NB4 (cell line): Measurements from ENCODE around the gene ADARB2.

Experiments used
- POLR2A ChIP-seq: IDR thresholded peaks from 2 replicates; pipeline ENCODE4 v1.6.1; 2011; ENCODE audit warnings: mild to moderate bottlenecking; ENCODE audit not compliant: insufficient read length; ENCODE audit errors: extremely low read depth
- TF ChIP-seq, protein P1 (sequence below): IDR thresholded peaks from one replicate; pipeline ENCODE4 v1.5.1; 2012; ENCODE audit warnings: low read depth, low read length
- TF ChIP-seq, protein P2 (sequence below): IDR thresholded peaks from 2 replicates; pipeline ENCODE4 v1.6.1; 2011; ENCODE audit warnings: low read depth, low read length

DNA sequence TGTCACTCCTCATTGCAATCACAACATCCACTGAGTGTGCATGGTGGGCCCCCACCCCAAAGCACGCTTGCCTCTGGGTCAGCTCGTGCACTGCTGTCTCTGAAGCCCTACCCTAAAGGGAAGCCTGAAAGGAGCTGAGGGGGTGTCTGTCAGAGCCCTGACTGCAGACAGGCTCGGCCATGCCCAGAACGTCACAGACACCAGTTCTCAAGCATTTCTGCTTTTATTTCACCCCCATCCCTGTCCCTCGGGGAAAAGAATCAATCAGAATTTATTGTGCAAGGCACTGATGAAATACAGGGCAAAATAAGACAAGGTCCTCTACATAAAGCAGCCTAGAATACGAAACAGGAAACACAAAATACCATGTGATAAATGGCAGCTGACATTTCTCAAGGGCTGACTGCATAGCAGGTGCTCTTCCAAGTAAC is 449.3 kb downstream of the ADARB2 start:
- no peak for TF ChIP-seq POLR2A
- TF ChIP-seq, protein P1, sequence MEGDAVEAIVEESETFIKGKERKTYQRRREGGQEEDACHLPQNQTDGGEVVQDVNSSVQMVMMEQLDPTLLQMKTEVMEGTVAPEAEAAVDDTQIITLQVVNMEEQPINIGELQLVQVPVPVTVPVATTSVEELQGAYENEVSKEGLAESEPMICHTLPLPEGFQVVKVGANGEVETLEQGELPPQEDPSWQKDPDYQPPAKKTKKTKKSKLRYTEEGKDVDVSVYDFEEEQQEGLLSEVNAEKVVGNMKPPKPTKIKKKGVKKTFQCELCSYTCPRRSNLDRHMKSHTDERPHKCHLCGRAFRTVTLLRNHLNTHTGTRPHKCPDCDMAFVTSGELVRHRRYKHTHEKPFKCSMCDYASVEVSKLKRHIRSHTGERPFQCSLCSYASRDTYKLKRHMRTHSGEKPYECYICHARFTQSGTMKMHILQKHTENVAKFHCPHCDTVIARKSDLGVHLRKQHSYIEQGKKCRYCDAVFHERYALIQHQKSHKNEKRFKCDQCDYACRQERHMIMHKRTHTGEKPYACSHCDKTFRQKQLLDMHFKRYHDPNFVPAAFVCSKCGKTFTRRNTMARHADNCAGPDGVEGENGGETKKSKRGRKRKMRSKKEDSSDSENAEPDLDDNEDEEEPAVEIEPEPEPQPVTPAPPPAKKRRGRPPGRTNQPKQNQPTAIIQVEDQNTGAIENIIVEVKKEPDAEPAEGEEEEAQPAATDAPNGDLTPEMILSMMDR = no peak
- TF ChIP-seq, protein P2, sequence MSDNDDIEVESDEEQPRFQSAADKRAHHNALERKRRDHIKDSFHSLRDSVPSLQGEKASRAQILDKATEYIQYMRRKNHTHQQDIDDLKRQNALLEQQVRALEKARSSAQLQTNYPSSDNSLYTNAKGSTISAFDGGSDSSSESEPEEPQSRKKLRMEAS = no peak
